Stomach smooth muscle (tissue), 2 donors: Measurements from ENCODE around the gene HIVEP2.

ENCODE experiments used
- H3K27ac ChIP-seq: one replicate; pipeline ENCODE4 v1.7.0; 2013; ENCODE audit warnings: mild to moderate bottlenecking, low read length, inconsistent platforms
- H3K27me3 ChIP-seq, 2 donors: one replicate each; pipeline ENCODE4 v1.7.0; 2013; ENCODE audit warnings: low read length in 2 of 2; ENCODE audit not compliant: insufficient read depth in 2 of 2, control insufficient read depth in 1 of 2
- H3K36me3 ChIP-seq, 2 donors: one replicate each; pipeline ENCODE4 v1.7.0; 2013; ENCODE audit warnings: low read length in 2 of 2; ENCODE audit not compliant: control insufficient read depth in 2 of 2, insufficient read depth in 2 of 2
- H3K4me1 ChIP-seq: one replicate; pipeline ENCODE4 v1.7.0; 2013; ENCODE audit warnings: low read length; ENCODE audit not compliant: control insufficient read depth, insufficient read depth
- H3K4me3 ChIP-seq, 2 donors: one replicate each; pipeline ENCODE4 v1.7.0; 2013; ENCODE audit warnings: low read length in 2 of 2
- H3K9ac ChIP-seq, 2 donors: one replicate each; pipeline ENCODE4 v1.7.0; 2013; ENCODE audit warnings: low read length in 2 of 2, mild to moderate bottlenecking in 1 of 2
- H3K9me3 ChIP-seq, 2 donors: one replicate each; pipeline ENCODE4 v1.7.0; 2013; ENCODE audit warnings: low read length in 2 of 2; ENCODE audit not compliant: control insufficient read depth in 2 of 2
- donor health status: healthy.
- donor health status: Pancreatic carcinoma.

Gene HIVEP2

DNA sequence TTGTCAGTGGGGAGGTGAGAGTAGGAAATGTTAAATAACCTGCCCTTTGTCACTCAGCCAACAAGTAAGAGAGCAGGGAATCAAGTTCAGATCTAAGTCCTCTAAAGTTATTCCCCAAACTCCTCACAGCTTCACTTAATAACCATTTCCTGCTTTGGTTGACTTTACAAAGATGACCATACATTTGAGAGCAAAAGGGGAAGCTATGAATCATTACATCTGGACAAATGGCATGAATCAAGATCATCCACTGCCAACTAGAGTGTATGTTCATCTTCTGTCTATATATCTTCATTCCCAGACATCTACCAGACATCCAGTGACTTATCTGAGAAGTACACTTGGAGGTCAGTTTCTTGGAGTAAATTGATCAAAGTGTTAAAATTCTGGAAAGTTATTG, 15.1 kb upstream of the HIVEP2 start:
- no peak overlapping the region for H3K9ac ChIP-seq
- H3K9me3 ChIP-seq: no peaks in the 10 kb centered on the region
- H3K4me1 ChIP-seq: no peaks in the 10 kb centered on the region
- no peaks in the 10 kb centered on the region for H3K27me3 ChIP-seq
- no peak overlapping the region for H3K4me3 ChIP-seq
- H3K36me3 ChIP-seq: no peaks in the 10 kb centered on the region
- no peak overlapping the region for H3K27ac ChIP-seq

DNA sequence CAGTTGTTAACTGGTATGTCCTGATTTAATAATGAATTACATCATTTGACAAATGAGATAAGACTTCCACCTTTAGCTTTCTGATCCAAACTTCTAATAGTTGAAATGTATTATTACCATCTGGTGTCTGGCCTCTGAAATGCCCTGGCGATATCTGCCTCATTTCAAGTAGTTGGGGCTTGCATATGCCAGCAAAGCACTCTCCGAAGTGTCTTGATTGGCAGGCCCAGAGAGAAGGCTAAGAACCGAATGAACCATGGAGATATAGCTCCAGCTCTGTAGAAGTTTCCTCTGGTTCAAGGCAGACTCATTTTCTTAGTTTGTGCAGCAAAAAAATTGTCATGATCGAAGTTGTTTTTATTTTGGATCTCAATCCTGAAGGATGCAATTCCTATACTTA, 13.4 kb upstream of the HIVEP2 start:
- Histone ChIP-seq H3K36me3 (no peaks in the 10 kb centered on the region), H3K27me3 (no peaks in the 10 kb centered on the region), H3K9me3 (no peaks in the 10 kb centered on the region), H3K9ac (no peak overlapping the region), H3K27ac (no peak overlapping the region), H3K4me3 (no peak overlapping the region), H3K4me1 (no peaks in the 10 kb centered on the region)

DNA sequence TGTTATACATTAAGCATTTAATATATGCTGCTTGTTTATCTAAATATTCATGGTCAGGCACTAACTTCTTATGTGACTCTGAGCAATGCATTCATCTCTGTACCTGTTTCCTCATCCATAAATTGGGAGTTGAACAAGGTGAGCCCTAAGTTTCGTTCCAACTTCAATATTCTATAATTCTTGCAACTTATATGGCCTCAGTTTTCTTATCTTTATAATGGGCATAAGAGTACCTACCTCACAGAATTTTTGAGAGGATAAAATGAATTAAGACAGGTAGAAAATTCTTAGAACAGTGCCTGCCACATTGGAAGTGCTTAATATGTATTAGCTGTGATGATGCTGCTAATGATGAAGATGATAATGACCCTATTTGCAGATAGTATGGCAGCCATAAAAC, 11.8 kb upstream of the HIVEP2 start:
- Histone ChIP-seq H3K36me3 (no peaks in the 10 kb centered on the region), H3K27me3 (no peaks in the 10 kb centered on the region), H3K4me3 (no peak overlapping the region), H3K9me3 (no peaks in the 10 kb centered on the region), H3K9ac (no peak overlapping the region), H3K4me1 (no peaks in the 10 kb centered on the region), H3K27ac (no peak overlapping the region)

DNA sequence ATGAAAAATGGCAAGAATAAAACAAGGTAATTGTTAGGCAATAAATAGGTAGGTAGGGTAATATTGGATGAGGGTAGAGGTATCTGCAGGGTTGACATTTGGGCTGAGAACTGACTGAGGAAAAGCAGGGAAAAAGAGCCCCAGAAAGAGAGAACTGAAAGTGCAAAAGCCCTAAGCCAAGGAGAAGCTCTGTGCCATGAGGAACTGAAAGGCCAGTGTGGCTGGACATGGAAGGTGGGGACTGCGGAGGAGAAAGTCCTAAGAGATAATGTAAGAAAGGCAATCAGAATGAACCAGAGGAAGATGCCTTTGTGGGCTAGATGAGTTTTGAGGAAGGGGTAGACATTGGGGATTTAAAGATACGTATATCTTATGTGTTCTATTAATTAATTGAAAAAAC, 9.9 kb upstream of the HIVEP2 start:
- Histone ChIP-seq H3K9ac (no peak overlapping the region), H3K9me3 (no peaks in the 10 kb centered on the region), H3K27me3 (no peaks in the 10 kb centered on the region), H3K27ac (no peak overlapping the region), H3K4me1 (no peaks in the 10 kb centered on the region), H3K4me3 (no peak overlapping the region), H3K36me3 (no peaks in the 10 kb centered on the region)

DNA sequence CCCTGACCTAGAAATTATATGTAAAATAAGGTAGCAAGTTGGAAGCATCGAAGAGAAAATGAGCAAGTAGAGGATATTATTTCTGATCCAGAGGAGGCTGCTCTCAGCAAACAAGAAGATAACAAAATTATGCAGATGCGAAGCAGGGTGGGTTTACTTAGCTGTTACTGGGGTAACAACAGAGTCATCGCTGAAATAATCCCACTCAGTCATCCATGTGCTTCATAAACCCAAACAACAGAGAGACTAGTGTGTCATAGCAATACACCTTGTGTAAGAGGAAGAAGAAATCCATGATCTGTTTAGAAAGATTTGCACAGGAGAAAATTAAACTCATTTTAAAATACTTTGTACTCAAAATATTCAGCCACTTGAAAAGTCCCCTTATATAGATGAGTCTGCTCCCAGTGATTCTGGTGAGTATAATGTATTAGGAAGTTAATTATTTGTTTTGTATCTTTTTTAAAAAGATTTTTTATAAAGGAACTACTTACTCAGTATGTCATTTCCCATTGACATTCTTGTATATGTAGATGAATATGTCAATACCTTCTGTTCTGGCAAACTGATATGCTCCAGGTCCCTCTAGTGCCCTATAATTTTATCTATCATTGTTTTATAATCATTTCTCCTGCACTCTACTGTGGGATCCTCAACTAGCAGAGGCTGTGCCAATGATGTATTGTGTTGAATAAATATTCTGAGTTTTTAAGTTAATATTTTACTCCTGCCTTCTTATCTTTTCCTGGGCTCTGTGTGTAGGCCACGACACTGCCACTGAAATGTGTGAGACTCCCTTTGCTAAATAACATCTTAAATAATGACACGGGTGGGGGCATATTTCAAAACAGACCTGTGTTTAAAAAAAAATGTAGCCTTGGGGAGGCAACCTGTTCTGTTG, 8.6 kb upstream of the HIVEP2 start:
- H3K27ac ChIP-seq: no peak overlapping the region
- no peaks in the 10 kb centered on the region for H3K27me3 ChIP-seq
- H3K4me3 ChIP-seq: no peak overlapping the region
- no peaks in the 10 kb centered on the region for H3K4me1 ChIP-seq
- no peaks in the 10 kb centered on the region for H3K9me3 ChIP-seq
- no peaks in the 10 kb centered on the region for H3K36me3 ChIP-seq
- no peak overlapping the region for H3K9ac ChIP-seq

DNA sequence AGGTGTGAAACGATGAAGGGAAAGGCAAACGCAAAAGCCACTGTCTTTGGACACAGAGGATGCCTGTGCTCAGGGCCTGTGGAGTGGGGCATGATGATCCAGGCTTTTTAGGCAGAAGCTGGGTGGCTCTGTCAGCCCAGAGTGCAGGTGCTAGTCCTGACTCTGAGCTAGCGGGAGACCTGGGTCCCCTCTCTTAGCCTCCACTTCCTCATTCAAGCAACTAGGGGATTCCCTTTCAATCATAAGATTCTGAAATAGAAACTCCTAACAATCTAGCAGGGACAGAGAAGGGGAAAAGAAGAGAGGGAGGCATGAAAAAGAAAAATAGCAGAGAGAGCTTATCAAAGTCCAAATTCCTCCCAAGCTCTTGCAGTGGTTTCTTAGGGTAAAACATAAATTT, 7.6 kb upstream of the HIVEP2 start:
- H3K36me3 ChIP-seq: no peaks in the 10 kb centered on the region
- H3K4me3 ChIP-seq: no peak overlapping the region
- H3K4me1 ChIP-seq: no peaks in the 10 kb centered on the region
- no peak overlapping the region for H3K9ac ChIP-seq
- no peaks in the 10 kb centered on the region for H3K27me3 ChIP-seq
- no peaks in the 10 kb centered on the region for H3K9me3 ChIP-seq
- no peak overlapping the region for H3K27ac ChIP-seq

DNA sequence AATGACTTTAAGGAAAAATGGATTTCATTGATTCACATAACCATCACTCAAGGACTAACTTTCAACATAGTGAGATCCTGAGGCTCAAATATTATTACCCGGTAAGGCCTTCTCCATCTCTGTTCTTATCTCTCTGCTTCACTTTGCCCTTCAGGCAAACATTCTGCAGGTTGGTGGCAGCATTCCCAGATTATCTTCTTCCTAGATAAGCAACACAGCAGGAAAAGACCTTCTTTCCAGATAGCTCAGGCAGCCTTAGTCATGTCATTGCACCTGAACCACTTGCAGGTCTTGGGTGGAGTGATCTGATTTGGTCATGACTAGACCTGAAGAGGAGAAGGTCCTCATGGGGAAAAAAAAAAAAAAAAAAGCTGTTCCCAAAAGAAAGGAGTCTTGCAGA, 5.3 kb upstream of the HIVEP2 start:
- Histone ChIP-seq H3K36me3 (no peaks in the 10 kb centered on the region), H3K9me3 (no peaks in the 10 kb centered on the region), H3K4me1 (no peaks in the 10 kb centered on the region), H3K4me3 (no peak overlapping the region), H3K27ac (no peak overlapping the region), H3K27me3 (no peaks in the 10 kb centered on the region), H3K9ac (no peak overlapping the region)

DNA sequence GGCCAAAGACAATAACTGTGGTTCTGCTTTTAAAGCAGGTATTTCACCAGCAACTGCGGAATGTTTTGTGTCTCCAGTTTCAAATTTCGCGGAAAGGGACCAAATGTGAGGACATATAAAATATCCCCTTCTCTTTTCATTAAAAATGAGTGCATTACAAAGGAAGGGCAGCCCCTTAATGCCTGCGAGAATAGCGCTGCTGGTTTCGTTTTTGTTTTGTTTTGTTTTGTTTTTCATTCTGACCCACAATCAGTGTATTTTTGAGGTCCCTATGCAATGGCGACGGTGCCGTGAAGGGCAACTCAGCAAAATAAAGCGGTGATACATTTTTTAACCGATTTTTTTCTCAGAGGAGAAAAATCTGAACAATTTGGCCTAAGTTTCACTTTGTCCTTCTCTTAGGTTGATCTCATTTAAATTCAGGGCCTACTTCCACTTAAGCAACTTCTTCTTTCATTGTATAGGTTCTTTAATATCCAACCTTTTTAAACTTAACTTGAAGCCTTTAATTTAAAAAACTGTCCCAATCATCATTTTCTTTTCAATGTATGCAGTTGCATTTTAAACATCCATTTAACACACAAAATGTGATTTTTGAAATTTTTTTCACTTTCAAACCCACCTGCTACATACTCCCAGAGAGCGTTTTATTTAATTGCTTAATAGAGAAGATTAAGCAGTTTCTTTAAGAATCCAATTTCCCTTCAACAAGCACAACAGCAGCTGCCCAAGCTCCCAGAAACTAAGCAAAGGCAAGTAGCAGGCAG, 2.9 kb upstream of the HIVEP2 start:
- H3K4me1 ChIP-seq: peaks cover 7% of the 10 kb centered on the region
- H3K9me3 ChIP-seq: no peaks in the 10 kb centered on the region
- H3K27ac ChIP-seq: peak overlapping the region; percentile 98
- peak overlapping the region; percentile 92 to 96 for H3K4me3 ChIP-seq
- H3K36me3 ChIP-seq: no peaks in the 10 kb centered on the region
- H3K9ac ChIP-seq: peak overlapping the region; percentile 93 to 98
- no peaks in the 10 kb centered on the region for H3K27me3 ChIP-seq

DNA sequence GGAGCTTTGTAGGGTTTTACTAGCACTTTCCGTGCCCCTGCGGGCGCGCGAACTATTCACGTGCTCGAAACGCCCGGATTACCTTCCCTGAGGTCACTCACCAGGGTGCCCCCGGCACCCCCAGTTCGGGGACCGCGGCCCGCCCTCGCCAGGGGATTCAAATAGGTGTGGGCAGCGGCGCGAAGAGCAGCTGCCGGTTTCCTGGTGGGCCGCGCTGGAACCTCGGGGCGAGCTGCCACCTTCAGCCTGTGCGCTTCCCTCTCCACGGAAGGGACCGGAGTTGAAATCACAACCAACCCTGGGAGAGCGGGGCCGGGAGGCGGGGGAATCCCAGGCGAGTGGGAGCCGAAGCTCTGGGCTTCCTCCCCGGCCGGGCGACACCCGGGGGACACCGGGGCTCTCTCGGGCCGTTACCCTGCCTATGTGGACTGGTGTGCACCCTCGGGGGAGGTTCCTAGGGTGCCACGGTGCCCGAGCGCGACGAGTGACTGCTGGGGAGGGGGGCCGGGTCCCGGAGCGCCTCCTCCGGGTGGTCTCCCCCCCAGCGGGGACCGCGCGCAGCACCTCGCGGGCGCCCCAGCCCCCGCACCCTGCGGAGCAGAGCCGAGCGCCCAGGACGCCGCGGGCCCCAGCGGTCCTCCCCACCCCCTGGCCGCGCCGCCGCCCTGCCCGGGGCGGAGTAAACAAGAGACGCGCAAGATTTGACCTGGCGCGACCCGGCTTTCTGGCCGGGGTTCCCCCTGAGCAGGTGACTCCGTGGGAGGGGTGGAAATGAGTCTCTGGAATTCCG, 2.1 kb upstream of the HIVEP2 start:
- H3K36me3 ChIP-seq: no peaks in the 10 kb centered on the region
- H3K9ac ChIP-seq: peak overlapping the region; percentile 93 to 98
- H3K9me3 ChIP-seq: no peaks in the 10 kb centered on the region
- H3K27ac ChIP-seq: peak overlapping the region; percentile 98
- H3K27me3 ChIP-seq: no peaks in the 10 kb centered on the region
- H3K4me3 ChIP-seq: peak overlapping the region; percentile 92 to 96
- peaks cover 7% of the 10 kb centered on the region for H3K4me1 ChIP-seq

DNA sequence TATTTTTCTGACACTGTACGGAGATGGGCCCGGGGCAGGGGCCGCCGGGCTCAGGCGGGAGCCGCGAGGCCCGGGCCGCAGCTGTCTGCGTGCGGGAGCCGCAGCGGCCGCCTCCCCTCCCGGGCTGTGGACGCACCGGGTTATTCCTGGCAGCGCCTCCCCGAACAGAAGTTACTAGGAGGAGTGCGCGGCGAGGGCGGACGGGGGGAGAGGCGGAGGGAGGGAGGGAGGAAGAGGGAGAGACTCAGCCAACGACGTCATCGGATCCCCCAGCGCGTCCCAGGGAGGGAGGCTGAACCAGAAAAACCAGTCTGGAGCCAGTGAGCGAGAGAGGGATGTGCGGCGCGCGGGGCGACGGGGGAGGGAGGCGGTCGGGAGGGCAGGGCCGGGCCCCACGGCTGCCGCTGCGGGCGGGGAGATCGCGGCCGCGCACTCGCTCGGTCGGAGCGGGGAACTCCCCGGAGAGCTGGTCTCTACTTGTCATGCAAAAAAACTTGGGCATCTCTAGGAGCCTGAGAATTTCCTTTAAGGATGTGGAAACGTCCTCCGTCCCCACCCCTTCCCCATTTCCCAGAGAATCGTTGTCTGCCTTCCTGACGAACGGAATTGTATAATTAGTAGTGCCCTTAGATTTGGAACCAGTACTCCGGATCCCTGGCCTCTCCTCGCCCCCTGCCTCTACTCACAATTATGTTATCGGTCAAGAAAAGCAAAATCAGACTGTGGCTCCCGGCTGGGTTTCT, 1.4 kb upstream of the HIVEP2 start:
- peak overlapping the region; percentile 95 to 96 for H3K4me3 ChIP-seq
- H3K27me3 ChIP-seq: no peaks in the 10 kb centered on the region
- H3K9ac ChIP-seq: peak overlapping the region; percentile 97 to 98
- H3K36me3 ChIP-seq: no peaks in the 10 kb centered on the region
- H3K9me3 ChIP-seq: no peaks in the 10 kb centered on the region
- peaks cover 7% of the 10 kb centered on the region for H3K4me1 ChIP-seq
- H3K27ac ChIP-seq: peak overlapping the region; percentile 98
